HepG2 (cell line): Measurements from ENCODE around the gene GPSM1. TPM values are rescaled to one million over a fixed set of nuclear protein-coding genes. Genes with fewer than 3 reads are reported as not detected.

ENCODE experiments used
- ATAC-seq: fragments of 200-7000 bp; cut with Tn5 transposase; 3 replicates; pipeline ENCODE4 v1.9.1; 2020; ENCODE audit warnings: mild to moderate bottlenecking, moderate library complexity
- BruUV-seq: library from RNA; stranded (reverse); fragments of 400-500 nt; replicated peaks from 2 replicates; lab custom pipeline; 2021; lab: Mats Ljungman, UMichigan
- CTCF ChIA-PET: fragments of 300-600 bp; formaldehyde crosslinking; extraction: SDS; loops from one replicate; lab custom pipeline; 2021; ENCODE audit warnings: low total read pairs, inconsistent platforms, low intra/inter-chr PET ratio; lab: Yijun Ruan, JAX
- POLR2A ChIA-PET: fragments of 350-600 bp; sonication (Branson Sonifier 250); formaldehyde crosslinking; loops from one replicate; lab custom pipeline; 2020; ENCODE audit warnings: antibody characterized with exemption, inconsistent platforms; lab: Yijun Ruan, JAX
- DNase-seq: peaks from one replicate; pipeline ENCODE4 v3.0.0-alpha.2; 2015; ENCODE audit warnings: low spot score
- FAIRE-seq: peaks from 3 replicates; lab custom pipeline; 2011; peaks lifted over from hg19 to GRCh38; lab: Jason Lieb, UNC
- H2AFZ ChIP-seq: one replicate; pipeline ENCODE4 v1.6.1; 2011; ENCODE audit warnings: low read length, inconsistent platforms
- H3K27ac ChIP-seq: fragments of 300-600 bp; 3 replicates; pipeline ENCODE4 v1.8.0; 2011; ENCODE audit warnings: mixed run types, mild to moderate bottlenecking, mixed read lengths, low read length, inconsistent platforms; ENCODE audit not compliant: insufficient read depth; ENCODE audit errors: extremely low read length
- H3K27me3 ChIP-seq, 2 experiments: fragments of 200-600 bp in 1 of 2; 2 replicates in 1 of 2; 3 replicates in 1 of 2; pipeline versions ENCODE4 v1.6.0 to v1.8.0; 2011; ENCODE audit warnings: low read length in 2 of 2, mild to moderate bottlenecking in 2 of 2, moderate library complexity in 2 of 2, inconsistent platforms in 1 of 2; ENCODE audit not compliant: insufficient read depth in 2 of 2, control insufficient read depth in 1 of 2
- H3K36me3 ChIP-seq, 2 experiments: fragments of 200-600 bp in 1 of 2; replicated peaks in 1 of 2; 2 replicates in 1 of 2; 3 replicates in 1 of 2; pipeline versions ENCODE4 v1.5.1 to v1.8.0; 2011; ENCODE audit warnings: low read length in 2 of 2, inconsistent platforms in 1 of 2; ENCODE audit not compliant: insufficient read depth in 2 of 2, control insufficient read depth in 1 of 2
- H3K4me1 ChIP-seq: 2 replicates; pipeline ENCODE4 v1.5.1; 2012; ENCODE audit warnings: low read length, inconsistent platforms; ENCODE audit not compliant: insufficient read depth
- H3K4me2 ChIP-seq: 2 replicates; pipeline ENCODE4 v1.6.0; 2011; ENCODE audit warnings: low read depth, low read length, inconsistent platforms
- H3K4me3 ChIP-seq, 3 experiments: fragments of 200-600 bp in 1 of 3; sonication (generic), shearing (Covaris generic) in 1 of 3; replicated peaks in 1 of 3; 2 replicates each; pipeline ENCODE4 v1.5.1; 2011 to 2016; ENCODE audit warnings: low read length in 3 of 3, inconsistent platforms in 2 of 3, low read depth in 2 of 3, mild to moderate bottlenecking in 2 of 3, control low read depth in 1 of 3, mixed read lengths in 1 of 3; ENCODE audit not compliant: insufficient read depth in 1 of 3
- H3K79me2 ChIP-seq: one replicate; pipeline ENCODE4 v1.6.1; 2011; ENCODE audit warnings: low read length, inconsistent platforms; ENCODE audit not compliant: insufficient read depth
- H3K9ac ChIP-seq: 2 replicates; pipeline ENCODE4 v1.6.0; 2011; ENCODE audit warnings: mild to moderate bottlenecking, low read depth, low read length, inconsistent platforms; ENCODE audit not compliant: insufficient read depth
- H3K9me3 ChIP-seq: 2 replicates; pipeline ENCODE4 v1.5.1; 2012; ENCODE audit warnings: mild to moderate bottlenecking, low read length
- H4K20me1 ChIP-seq: 2 replicates; pipeline ENCODE4 v1.6.0; 2011; ENCODE audit warnings: inconsistent platforms, mild to moderate bottlenecking, low read length, moderate library complexity; ENCODE audit not compliant: insufficient read depth
- FOSL2 ChIP-seq: sonication (generic); formaldehyde crosslinking; IDR thresholded peaks from 2 replicates; pipeline ENCODE4 v1.4.0; 2020; ENCODE audit warnings: missing genetic modification reagents
- GABPB1 ChIP-seq: IDR thresholded peaks from 2 replicates; pipeline ENCODE4 v1.6.1; 2016; ENCODE audit warnings: mild to moderate bottlenecking, missing genetic modification reagents, moderate library complexity, missing compliant biosample characterization
- MED13 ChIP-seq: sonication (generic); formaldehyde crosslinking; IDR thresholded peaks from 2 replicates; pipeline ENCODE4 v1.5.0; 2020; ENCODE audit warnings: missing genetic modification reagents
- MIER2 ChIP-seq: IDR thresholded peaks from 2 replicates; pipeline ENCODE4 v1.6.1; 2016; ENCODE audit warnings: missing biosample characterization, missing genetic modification reagents
- MXD4 ChIP-seq: IDR thresholded peaks from 2 replicates; pipeline ENCODE4 v1.6.1; 2016; ENCODE audit warnings: mild to moderate bottlenecking, missing biosample characterization, missing genetic modification reagents
- NCOA5 ChIP-seq: sonication (generic); formaldehyde crosslinking; IDR thresholded peaks from 2 replicates; pipeline ENCODE4 v1.4.0; 2020; ENCODE audit warnings: missing genetic modification reagents
- PLRG1 ChIP-seq: fragments of 450-650 bp; conservative IDR thresholded peaks from 2 replicates; pipeline ENCODE4 v1.6.1; 2016
- POLR2AphosphoS2 ChIP-seq: IDR thresholded peaks from 2 replicates; pipeline ENCODE4 v1.6.1; 2011; ENCODE audit warnings: low read depth, low read length, improper control_type of control experiment
- TAF15 ChIP-seq: fragments of 200-400 bp; formaldehyde crosslinking; IDR thresholded peaks from one replicate; pipeline ENCODE4 v1.6.1; 2018; ENCODE audit warnings: mild to moderate bottlenecking, low read depth, low read length; ENCODE audit not compliant: poor library complexity, severe bottlenecking
- ZFX ChIP-seq: sonication (generic); formaldehyde crosslinking; IDR thresholded peaks from 2 replicates; pipeline ENCODE4 v1.4.0; 2020; ENCODE audit warnings: mild to moderate bottlenecking, low read depth, missing genetic modification reagents, moderate library complexity
- ZNF337 ChIP-seq: sonication (generic); formaldehyde crosslinking; IDR thresholded peaks from 2 replicates; pipeline ENCODE4 v1.5.1; 2020; ENCODE audit warnings: missing genetic modification reagents, low read depth, mild to moderate bottlenecking, borderline replicate concordance
- WGBS: methylation state at CpG from one replicate; pipeline ENCODE4 v1.1.6; 2017; ENCODE audit warnings: low lambda C conversion rate; 5-methylcytosine and 5-hydroxymethylcytosine counted together
- in situ Hi-C: cut with HindIII; loops from 2 replicates; pipeline ENCODE4 v1.10.0; 2017; ENCODE audit warnings: low pct_unique_long_range_greater_than_20kb; ENCODE audit not compliant: extremely low pct_ligation_motif_present
- intact Hi-C: fragments of 100-400 bp; cut with micrococcal nuclease; formaldehyde crosslinking; loops from one replicate; pipeline ENCODE4 v1.10.0; 2022; ENCODE audit not compliant: unreplicated experiment
- polyA plus RNA-seq, 8 experiments: library from polyadenylated mRNA; depleted of rRNA in 3 of 8; stranded (reverse) in 7 of 8; unstranded in 1 of 8; fragments of >200 nt; fragmentation: Illumina TruSeq in 4 of 8; extraction: Trizol in 4 of 8; gene quantifications; 2 replicates each; pipeline versions ENCODE4 v1.2.1 to v1.2.3, GENCODE V29; 2011 to 2016; ENCODE audit warnings: low read depth in 4 of 8, missing spikeins in 1 of 8, mixed read lengths in 1 of 8; ENCODE audit not compliant: insufficient read depth in 1 of 8
- total RNA-seq, 5 experiments: library from RNA; depleted of rRNA; stranded (reverse); fragments of >200 nt; fragmentation: Illumina TruSeq; extraction: Trizol; gene quantifications; 2 replicates each; pipeline ENCODE4 v1.2.3, GENCODE V29; 2016; ENCODE audit warnings: low read depth in 1 of 5
- TF ChIP-seq, protein P1 (sequence below): IDR thresholded peaks from 2 replicates; pipeline ENCODE4 v1.6.1; 2012; ENCODE audit warnings: low read length, improper control_type of control experiment
- TF ChIP-seq, protein P2 (sequence below): sonication (generic); formaldehyde crosslinking; IDR thresholded peaks from 2 replicates; pipeline ENCODE4 v1.4.0; 2020; ENCODE audit warnings: missing genetic modification reagents
- TF ChIP-seq, protein P3 (sequence below): sonication (generic); formaldehyde crosslinking; IDR thresholded peaks from 2 replicates; pipeline ENCODE4 v1.4.0; 2020; ENCODE audit warnings: mild to moderate bottlenecking, missing genetic modification reagents
- TF ChIP-seq, protein P4 (sequence below): sonication (generic); formaldehyde crosslinking; conservative IDR thresholded peaks from 2 replicates; pipeline ENCODE4 v1.4.0; 2020; ENCODE audit warnings: missing genetic modification reagents

The GPSM1 gene
- total and polyA plus RNA-seq, 2 of the 13 experiments (the other 11 are each of a cell fraction or from before 2014, with no cell fraction given): 1.0 to 2.4 TPM

DNA sequence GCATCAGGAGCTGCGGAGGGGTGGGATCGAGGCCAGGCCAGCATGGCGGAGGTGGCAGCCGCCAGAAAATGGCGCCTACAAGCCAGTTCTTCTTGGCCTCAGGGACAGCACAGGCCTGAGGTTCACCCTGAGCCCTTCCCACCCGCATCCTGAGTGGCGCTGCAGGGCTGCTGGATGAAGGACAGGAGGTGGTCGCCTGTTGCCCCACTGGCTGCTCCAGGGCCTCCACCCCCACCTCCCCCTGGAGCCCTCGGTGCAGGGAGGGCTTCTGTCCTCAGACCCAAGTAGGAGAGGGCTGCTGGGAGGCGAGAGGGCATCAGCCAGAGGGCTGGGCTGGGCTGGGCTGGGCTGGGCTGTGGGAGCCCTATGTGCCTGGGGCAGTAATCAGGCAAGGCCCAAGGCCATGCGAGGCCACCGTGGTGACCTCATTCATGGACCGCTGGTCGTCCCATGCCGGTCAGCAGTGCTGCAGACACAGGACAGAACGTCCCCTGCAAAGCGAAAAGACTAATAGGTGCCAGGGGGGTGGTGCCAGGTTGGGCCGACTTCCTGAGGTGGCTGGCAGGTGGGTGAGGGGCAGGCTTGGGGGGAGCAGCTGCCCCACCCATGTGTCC, 13.8 kb downstream of the GPSM1 start (continued):
- TF ChIP-seq ZNF337 (CRISPR knock-in tag) (no peak), FOSL2 (CRISPR knock-in tag) (no peak), PLRG1 (no peak), ZFX (CRISPR knock-in tag) (peak; percentile 45)
- TF ChIP-seq, protein P1, sequence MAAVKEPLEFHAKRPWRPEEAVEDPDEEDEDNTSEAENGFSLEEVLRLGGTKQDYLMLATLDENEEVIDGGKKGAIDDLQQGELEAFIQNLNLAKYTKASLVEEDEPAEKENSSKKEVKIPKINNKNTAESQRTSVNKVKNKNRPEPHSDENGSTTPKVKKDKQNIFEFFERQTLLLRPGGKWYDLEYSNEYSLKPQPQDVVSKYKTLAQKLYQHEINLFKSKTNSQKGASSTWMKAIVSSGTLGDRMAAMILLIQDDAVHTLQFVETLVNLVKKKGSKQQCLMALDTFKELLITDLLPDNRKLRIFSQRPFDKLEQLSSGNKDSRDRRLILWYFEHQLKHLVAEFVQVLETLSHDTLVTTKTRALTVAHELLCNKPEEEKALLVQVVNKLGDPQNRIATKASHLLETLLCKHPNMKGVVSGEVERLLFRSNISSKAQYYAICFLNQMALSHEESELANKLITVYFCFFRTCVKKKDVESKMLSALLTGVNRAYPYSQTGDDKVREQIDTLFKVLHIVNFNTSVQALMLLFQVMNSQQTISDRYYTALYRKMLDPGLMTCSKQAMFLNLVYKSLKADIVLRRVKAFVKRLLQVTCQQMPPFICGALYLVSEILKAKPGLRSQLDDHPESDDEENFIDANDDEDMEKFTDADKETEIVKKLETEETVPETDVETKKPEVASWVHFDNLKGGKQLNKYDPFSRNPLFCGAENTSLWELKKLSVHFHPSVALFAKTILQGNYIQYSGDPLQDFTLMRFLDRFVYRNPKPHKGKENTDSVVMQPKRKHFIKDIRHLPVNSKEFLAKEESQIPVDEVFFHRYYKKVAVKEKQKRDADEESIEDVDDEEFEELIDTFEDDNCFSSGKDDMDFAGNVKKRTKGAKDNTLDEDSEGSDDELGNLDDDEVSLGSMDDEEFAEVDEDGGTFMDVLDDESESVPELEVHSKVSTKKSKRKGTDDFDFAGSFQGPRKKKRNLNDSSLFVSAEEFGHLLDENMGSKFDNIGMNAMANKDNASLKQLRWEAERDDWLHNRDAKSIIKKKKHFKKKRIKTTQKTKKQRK: no peak
- TF ChIP-seq, protein P2, sequence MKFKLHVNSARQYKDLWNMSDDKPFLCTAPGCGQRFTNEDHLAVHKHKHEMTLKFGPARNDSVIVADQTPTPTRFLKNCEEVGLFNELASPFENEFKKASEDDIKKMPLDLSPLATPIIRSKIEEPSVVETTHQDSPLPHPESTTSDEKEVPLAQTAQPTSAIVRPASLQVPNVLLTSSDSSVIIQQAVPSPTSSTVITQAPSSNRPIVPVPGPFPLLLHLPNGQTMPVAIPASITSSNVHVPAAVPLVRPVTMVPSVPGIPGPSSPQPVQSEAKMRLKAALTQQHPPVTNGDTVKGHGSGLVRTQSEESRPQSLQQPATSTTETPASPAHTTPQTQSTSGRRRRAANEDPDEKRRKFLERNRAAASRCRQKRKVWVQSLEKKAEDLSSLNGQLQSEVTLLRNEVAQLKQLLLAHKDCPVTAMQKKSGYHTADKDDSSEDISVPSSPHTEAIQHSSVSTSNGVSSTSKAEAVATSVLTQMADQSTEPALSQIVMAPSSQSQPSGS: 0 out of 2 replicates have a peak, but pooled peaks have one; percentile 22

DNA sequence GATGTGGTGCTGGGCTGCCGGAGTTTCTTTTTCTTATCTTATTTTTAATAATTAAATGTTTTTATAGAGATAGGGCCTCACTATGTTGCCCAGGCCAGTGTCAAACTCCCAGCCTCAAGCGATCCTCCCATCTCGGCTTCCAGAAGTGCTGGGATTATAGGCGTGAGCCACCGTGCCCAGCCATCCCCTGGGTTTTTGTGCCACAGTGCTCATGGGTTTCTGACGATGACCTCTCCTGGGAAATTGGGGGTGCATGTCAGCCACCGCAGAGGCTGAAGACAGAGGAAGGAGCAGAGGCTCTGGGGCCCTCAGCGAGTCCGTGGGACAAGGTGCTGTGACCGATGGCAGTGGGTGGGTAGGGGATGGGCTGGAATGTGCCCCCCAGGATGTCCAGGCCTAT, 14.4 kb downstream of the GPSM1 start:
- 86% methylated on average over 10 of the region's 10 CpGs for WGBS
- Histone ChIP-seq H3K4me1 (peaks cover 62% of the 10 kb centered on the region), H3K4me2 (no peak overlapping the region), H3K4me3 (no peak overlapping the region), H3K27ac (no peak overlapping the region), H3K9ac (no peak overlapping the region), H4K20me1 (no peaks in the 10 kb centered on the region), H3K36me3 (no peaks in the 10 kb centered on the region), H3K79me2 (no peaks in the 10 kb centered on the region), H3K27me3 (peaks cover 0 to 9% of the 10 kb centered on the region in 2 experiments; a peak in 2 of 5 replicates), H3K9me3 (no peaks in the 10 kb centered on the region), H2AFZ (no peak overlapping the region)
- in situ Hi-C loops (loop anchor here (25.0 kb wide), 1 partner anchor 296 kb away; no protein-coding TSS in a partner anchor), intact Hi-C loops (no loop called here)
- ChIA-PET CTCF (no interaction called here), POLR2A (no interaction called here)
- FAIRE-seq (no peak), ATAC-seq (no peak), DNase-seq (no peak)
- no TSS peak for BruUV-seq
- TF ChIP-seq NCOA5 (CRISPR knock-in tag): no peak
- TF ChIP-seq TAF15: no peak
- no peak for TF ChIP-seq MED13 (CRISPR knock-in tag)
- no peak for TF ChIP-seq MXD4 (CRISPR knock-in tag)
- no peak for TF ChIP-seq GABPB1 (CRISPR knock-in tag)
- no peak for TF ChIP-seq MIER2 (CRISPR knock-in tag)
- TF ChIP-seq, protein P3, sequence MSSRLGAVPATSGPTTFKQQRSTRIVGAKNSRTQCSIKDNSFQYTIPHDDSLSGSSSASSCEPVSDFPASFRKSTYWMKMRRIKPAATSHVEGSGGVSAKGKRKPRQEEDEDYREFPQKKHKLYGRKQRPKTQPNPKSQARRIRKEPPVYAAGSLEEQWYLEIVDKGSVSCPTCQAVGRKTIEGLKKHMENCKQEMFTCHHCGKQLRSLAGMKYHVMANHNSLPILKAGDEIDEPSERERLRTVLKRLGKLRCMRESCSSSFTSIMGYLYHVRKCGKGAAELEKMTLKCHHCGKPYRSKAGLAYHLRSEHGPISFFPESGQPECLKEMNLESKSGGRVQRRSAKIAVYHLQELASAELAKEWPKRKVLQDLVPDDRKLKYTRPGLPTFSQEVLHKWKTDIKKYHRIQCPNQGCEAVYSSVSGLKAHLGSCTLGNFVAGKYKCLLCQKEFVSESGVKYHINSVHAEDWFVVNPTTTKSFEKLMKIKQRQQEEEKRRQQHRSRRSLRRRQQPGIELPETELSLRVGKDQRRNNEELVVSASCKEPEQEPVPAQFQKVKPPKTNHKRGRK (CRISPR knock-in tag): no peak
- TF ChIP-seq, protein P4, sequence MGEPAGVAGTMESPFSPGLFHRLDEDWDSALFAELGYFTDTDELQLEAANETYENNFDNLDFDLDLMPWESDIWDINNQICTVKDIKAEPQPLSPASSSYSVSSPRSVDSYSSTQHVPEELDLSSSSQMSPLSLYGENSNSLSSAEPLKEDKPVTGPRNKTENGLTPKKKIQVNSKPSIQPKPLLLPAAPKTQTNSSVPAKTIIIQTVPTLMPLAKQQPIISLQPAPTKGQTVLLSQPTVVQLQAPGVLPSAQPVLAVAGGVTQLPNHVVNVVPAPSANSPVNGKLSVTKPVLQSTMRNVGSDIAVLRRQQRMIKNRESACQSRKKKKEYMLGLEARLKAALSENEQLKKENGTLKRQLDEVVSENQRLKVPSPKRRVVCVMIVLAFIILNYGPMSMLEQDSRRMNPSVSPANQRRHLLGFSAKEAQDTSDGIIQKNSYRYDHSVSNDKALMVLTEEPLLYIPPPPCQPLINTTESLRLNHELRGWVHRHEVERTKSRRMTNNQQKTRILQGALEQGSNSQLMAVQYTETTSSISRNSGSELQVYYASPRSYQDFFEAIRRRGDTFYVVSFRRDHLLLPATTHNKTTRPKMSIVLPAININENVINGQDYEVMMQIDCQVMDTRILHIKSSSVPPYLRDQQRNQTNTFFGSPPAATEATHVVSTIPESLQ (CRISPR knock-in tag): no peak
- no peak for TF ChIP-seq POLR2AphosphoS2
